ENCODE data around the gene GULP1.
"Not testable (repeated sequence)": the region's sequence is repeated elsewhere in the genome, so short reads cannot be mapped to it uniquely, and the experiment has no call there.

GULP1 gene

DNA sequence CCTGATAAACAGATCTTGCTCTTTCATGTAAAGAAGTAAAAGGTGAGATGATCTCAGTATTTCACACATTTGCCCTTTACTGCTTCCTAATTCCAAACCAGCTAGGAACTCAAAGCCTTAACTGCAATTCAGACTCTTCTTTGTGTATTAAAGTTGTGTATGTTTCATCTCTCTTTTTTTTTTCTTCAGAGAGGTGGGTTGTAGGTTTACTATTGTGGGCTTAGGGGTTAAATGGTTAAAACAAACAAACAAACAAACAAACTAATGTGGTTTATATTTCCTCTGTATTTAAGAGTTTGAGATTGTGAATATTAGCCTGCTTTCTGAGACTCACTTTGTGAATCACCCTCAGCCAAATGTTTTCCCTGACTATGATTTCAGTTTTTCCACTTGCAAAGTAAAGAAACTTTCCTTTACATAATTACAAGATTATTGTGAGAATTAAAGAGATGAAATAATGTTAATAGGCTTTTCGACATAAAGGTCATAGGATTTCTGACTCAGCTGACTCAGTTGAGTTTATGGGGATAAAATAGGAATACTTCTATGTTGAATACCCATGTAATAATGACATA is 2.8 kb downstream of the GULP1 start:
- Histone ChIP-seq H3K9me3 (ENCODE audit: control insufficient read depth, low read length) (no peaks in the 10 kb centered on the region), H3K4me1 (ENCODE audit: control insufficient read depth, insufficient read depth, low read length) (peaks cover 12% of the 10 kb centered on the region), H3K36me3 (ENCODE audit: control insufficient read depth, insufficient read depth, low read length) (no peaks in the 10 kb centered on the region), H3K27me3 (ENCODE audit: control insufficient read depth, insufficient read depth, low read length) (no peaks in the 10 kb centered on the region), H3K4me3 (ENCODE audit: low read length) (peak overlapping the region; percentile 84), H3K9ac (ENCODE audit: low read length) (peak overlapping the region; percentile 98)

DNA sequence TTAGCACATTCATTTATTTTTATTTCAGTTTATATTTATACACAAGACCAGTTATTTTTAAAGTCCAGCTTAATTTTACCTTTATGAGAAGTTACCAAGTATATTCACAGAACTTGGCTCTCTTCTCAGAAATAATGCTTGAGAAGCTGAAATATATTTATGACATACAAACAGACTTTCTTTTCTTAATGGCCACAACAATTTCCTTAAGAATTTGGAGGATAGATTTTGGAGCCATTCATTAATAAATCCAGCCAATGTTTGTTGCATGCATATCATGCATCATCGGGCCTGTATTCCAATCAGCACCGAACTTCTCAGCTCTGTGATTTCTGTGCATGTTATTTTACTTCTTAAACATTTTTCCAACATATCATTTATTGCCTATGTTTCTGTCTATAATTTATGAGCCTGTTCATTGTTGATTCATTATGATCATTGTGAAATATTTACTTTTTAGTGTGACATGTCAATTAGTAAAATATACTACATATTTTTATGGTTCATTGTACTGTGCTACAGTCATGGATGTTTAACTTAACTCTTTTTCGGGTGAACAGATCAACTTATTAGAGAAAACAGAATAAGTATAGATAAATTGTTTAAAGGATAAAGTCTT is 3.5 kb downstream of the GULP1 start:
- no peaks in the 10 kb centered on the region for H3K9me3 ChIP-seq (ENCODE audit: control insufficient read depth, low read length)
- no peak overlapping the region for H3K4me3 ChIP-seq (ENCODE audit: low read length)
- peak overlapping the region; percentile 98 for H3K9ac ChIP-seq (ENCODE audit: low read length)
- no peaks in the 10 kb centered on the region for H3K36me3 ChIP-seq (ENCODE audit: control insufficient read depth, insufficient read depth, low read length)
- no peaks in the 10 kb centered on the region for H3K27me3 ChIP-seq (ENCODE audit: control insufficient read depth, insufficient read depth, low read length)
- peaks cover 12% of the 10 kb centered on the region for H3K4me1 ChIP-seq (ENCODE audit: control insufficient read depth, insufficient read depth, low read length)

DNA sequence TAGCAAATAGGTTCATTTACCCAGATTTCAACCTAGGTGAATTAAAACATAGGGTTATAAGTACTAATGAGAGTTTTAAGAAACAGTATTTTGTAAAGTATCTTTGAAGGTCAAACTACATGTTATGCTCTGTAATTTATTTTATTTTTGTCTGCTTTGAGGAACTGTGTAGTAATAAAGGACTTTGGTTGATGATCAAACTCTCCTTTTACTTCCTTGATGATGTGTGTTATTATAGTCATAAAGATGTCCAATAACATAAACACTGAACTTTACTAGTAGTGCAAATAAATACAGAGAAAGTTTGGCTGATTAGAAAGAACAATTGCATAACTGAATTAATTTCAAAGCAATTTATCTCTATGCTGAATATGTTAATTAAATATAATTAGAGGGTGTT is 6.3 kb downstream of the GULP1 start:
- Histone ChIP-seq H3K9me3 (ENCODE audit: control insufficient read depth, low read length) (no peaks in the 10 kb centered on the region), H3K4me3 (ENCODE audit: low read length) (no peak overlapping the region), H3K36me3 (ENCODE audit: control insufficient read depth, insufficient read depth, low read length) (no peaks in the 10 kb centered on the region), H3K27me3 (ENCODE audit: control insufficient read depth, insufficient read depth, low read length) (no peaks in the 10 kb centered on the region), H3K4me1 (ENCODE audit: control insufficient read depth, insufficient read depth, low read length) (peaks cover 7% of the 10 kb centered on the region), H3K9ac (ENCODE audit: low read length) (no peak overlapping the region)

DNA sequence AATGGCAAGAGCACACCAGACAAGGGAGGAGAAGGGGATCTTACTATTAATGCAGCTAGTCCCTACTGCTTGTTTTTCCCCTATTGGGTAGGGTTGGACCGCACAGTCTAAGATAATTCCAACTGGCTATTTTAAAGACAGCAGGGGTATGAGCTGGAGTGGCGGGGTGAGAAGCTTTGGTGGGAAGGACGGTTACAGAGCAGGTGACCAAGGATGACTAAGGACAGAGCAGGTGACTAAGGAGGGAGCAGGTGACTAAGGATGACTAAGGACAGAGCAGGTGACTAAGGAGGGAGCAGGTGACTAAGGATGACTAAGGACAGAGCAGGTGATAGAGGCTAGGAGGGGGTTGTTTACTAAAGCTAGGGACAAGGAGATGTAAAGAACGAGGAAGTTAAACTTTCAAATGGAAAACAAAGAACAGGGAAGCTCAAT is 7.3 kb downstream of the GULP1 start:
- H3K36me3 ChIP-seq (ENCODE audit: control insufficient read depth, insufficient read depth, low read length); H3K27me3 ChIP-seq (ENCODE audit: control insufficient read depth, insufficient read depth, low read length); H3K9ac ChIP-seq (ENCODE audit: low read length); H3K9me3 ChIP-seq (ENCODE audit: control insufficient read depth, low read length); H3K4me1 ChIP-seq (ENCODE audit: control insufficient read depth, insufficient read depth, low read length); H3K4me3 ChIP-seq (ENCODE audit: low read length): not testable (repeated sequence)

DNA sequence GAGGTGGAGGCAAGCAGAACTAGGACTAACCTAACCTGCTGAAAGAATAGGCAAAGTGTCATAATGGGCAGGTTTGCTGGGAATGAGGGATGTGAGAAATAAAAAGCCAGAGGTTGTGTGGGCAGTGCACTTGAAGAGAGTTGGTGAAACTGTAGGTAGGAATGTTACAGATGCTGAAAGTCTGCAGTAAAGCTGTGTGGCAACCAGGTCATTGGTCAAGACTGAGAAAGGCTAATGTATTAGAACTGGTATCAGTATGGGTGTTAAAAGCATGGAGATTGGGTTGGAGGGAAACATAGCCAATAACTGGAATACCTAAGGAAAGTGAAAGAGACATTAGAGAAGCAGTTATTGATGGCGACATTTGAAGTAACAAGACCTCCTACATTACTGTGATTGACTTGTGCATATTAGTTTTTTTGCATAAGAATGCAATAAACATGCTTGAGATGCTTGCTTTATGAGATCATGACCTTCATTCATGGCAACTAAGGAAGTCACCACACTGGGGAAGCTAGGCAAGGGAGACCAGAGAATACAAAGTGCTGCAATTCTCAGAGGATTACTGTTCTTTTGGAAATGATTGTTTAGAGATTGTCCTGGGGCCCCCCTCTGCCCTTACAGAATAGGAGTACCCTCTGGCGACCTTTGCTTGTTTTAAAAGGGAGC is 11.8 kb downstream of the GULP1 start:
- no peak overlapping the region for H3K4me3 ChIP-seq (ENCODE audit: low read length)
- no peaks in the 10 kb centered on the region for H3K27me3 ChIP-seq (ENCODE audit: control insufficient read depth, insufficient read depth, low read length)
- no peak overlapping the region for H3K9ac ChIP-seq (ENCODE audit: low read length)

DNA sequence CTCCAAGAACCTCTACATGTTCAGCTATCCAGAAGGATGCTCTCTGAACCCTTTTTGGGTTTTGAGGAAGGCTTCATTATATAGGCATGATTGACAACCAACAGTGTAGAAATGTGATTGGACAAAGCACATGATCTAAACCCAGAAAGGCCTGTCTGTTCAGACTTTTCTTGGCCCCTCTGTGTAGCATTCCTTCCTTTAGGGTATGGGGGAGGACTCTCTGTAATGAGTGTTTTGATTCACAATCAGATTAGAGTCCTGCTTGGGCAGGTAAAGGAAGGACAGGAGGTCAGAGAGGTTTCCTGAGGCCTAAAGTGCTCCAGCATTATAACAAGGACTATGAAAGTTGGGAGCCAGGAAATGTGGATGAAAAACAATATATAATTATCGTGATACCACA is 13.6 kb downstream of the GULP1 start:
- no peaks in the 10 kb centered on the region for H3K4me1 ChIP-seq (ENCODE audit: control insufficient read depth, insufficient read depth, low read length)
- H3K9ac ChIP-seq (ENCODE audit: low read length): no peak overlapping the region
- H3K4me3 ChIP-seq (ENCODE audit: low read length): no peak overlapping the region
- H3K27me3 ChIP-seq (ENCODE audit: control insufficient read depth, insufficient read depth, low read length): no peaks in the 10 kb centered on the region
- no peaks in the 10 kb centered on the region for H3K36me3 ChIP-seq (ENCODE audit: control insufficient read depth, insufficient read depth, low read length)
- H3K9me3 ChIP-seq (ENCODE audit: control insufficient read depth, low read length): no peaks in the 10 kb centered on the region

More for the DNA sequence above, 11.8 kb downstream of the GULP1 start:
- H3K4me1 ChIP-seq (ENCODE audit: control insufficient read depth, insufficient read depth, low read length): peaks cover 7% of the 10 kb centered on the region
- H3K9me3 ChIP-seq (ENCODE audit: control insufficient read depth, low read length): no peaks in the 10 kb centered on the region
- H3K36me3 ChIP-seq (ENCODE audit: control insufficient read depth, insufficient read depth, low read length): no peaks in the 10 kb centered on the region

DNA sequence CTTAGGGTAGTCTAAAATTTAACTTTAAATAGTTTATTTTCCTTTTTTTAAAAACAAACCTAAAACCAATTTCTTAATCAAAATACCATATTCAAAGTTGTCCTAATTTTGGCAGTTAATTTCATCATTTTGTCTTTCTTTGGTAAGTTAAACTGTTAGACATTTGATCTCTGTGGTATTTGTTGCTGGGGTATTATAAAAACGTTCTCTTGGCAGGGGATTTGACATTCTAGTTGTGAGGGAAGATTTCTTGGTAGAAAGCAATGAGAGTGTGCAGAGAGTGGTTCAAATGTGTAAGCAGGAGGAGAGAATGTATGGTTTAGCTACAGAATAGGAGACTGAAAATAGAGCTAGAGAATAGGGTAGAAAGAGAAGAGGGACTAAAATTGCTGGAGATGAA is 14.6 kb downstream of the GULP1 start:
- no peaks in the 10 kb centered on the region for H3K9me3 ChIP-seq (ENCODE audit: control insufficient read depth, low read length)
- no peaks in the 10 kb centered on the region for H3K36me3 ChIP-seq (ENCODE audit: control insufficient read depth, insufficient read depth, low read length)
- H3K27me3 ChIP-seq (ENCODE audit: control insufficient read depth, insufficient read depth, low read length): no peaks in the 10 kb centered on the region
- no peaks in the 10 kb centered on the region for H3K4me1 ChIP-seq (ENCODE audit: control insufficient read depth, insufficient read depth, low read length)
- H3K4me3 ChIP-seq (ENCODE audit: low read length): no peak overlapping the region
- no peak overlapping the region for H3K9ac ChIP-seq (ENCODE audit: low read length)

DNA sequence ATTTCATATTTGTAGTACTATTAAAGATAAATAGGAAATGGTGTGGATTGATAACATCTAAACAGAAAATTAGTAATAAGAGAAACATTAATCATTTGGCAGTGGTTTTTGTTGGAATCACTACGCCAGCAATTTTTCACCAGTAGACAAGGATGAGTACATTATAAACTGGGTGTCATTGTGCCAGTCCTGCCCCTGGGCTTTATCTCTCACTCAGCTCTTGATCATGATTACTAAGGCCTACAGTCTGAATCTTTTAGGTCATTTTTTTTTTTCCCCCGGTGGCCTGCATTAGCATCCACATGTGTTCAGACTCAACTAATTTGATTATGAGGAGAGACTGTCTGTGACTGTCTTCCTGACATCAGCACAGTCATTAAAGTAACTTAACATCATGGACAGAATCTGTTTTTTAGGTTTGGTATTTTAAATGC is 16.2 kb downstream of the GULP1 start:
- no peak overlapping the region for H3K4me3 ChIP-seq (ENCODE audit: low read length)
- H3K4me1 ChIP-seq (ENCODE audit: control insufficient read depth, insufficient read depth, low read length): no peaks in the 10 kb centered on the region
- no peaks in the 10 kb centered on the region for H3K9me3 ChIP-seq (ENCODE audit: control insufficient read depth, low read length)
- no peaks in the 10 kb centered on the region for H3K36me3 ChIP-seq (ENCODE audit: control insufficient read depth, insufficient read depth, low read length)
- no peaks in the 10 kb centered on the region for H3K27me3 ChIP-seq (ENCODE audit: control insufficient read depth, insufficient read depth, low read length)
- no peak overlapping the region for H3K9ac ChIP-seq (ENCODE audit: low read length)

DNA sequence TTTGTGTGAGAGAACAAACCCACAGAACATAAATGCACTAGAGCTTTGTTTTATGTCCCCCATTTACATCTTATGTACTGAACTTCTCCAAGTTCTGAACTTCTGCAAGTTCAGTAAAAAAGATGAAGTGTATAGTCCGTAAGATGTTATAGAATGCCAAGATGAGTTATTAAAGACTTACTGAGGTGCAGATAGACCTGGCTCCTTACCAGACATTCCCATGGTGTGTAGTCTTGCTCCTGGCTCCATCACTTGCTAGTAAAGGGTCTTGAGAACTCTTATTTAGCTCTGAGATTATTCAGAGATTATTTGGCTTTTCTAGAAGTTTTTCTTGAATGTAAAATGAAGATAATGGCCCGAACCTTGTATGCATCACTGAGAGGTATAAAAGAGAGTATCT is 16.8 kb downstream of the GULP1 start:
- Histone ChIP-seq H3K4me1 (ENCODE audit: control insufficient read depth, insufficient read depth, low read length) (no peaks in the 10 kb centered on the region), H3K4me3 (ENCODE audit: low read length) (no peak overlapping the region), H3K9me3 (ENCODE audit: control insufficient read depth, low read length) (no peaks in the 10 kb centered on the region), H3K27me3 (ENCODE audit: control insufficient read depth, insufficient read depth, low read length) (no peaks in the 10 kb centered on the region), H3K9ac (ENCODE audit: low read length) (no peak overlapping the region), H3K36me3 (ENCODE audit: control insufficient read depth, insufficient read depth, low read length) (no peaks in the 10 kb centered on the region)

DNA sequence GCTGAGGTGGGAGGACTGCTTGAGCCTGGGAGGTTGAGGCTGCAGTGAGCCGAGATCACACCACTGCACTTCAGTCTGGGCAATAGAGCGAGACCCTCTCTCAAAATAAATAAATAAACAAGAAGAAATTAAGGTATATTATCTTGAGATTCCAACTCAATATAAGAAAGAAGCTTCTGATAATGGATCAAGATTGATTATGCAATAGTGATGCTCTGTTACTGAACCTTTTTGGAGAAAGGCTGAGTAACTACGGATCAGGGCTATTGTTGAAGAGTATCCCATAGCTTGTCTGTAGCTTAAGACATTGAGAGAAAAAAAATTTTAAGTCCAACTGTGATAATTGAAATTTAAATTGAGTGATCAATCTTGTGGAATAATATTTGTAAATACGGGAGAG is 17.7 kb downstream of the GULP1 start:
- H3K9me3 ChIP-seq (ENCODE audit: control insufficient read depth, low read length): no peaks in the 10 kb centered on the region
- H3K4me3 ChIP-seq (ENCODE audit: low read length): no peak overlapping the region
- H3K4me1 ChIP-seq (ENCODE audit: control insufficient read depth, insufficient read depth, low read length): no peaks in the 10 kb centered on the region
- no peaks in the 10 kb centered on the region for H3K27me3 ChIP-seq (ENCODE audit: control insufficient read depth, insufficient read depth, low read length)
- H3K36me3 ChIP-seq (ENCODE audit: control insufficient read depth, insufficient read depth, low read length): no peaks in the 10 kb centered on the region
- H3K9ac ChIP-seq (ENCODE audit: low read length): no peak overlapping the region

DNA sequence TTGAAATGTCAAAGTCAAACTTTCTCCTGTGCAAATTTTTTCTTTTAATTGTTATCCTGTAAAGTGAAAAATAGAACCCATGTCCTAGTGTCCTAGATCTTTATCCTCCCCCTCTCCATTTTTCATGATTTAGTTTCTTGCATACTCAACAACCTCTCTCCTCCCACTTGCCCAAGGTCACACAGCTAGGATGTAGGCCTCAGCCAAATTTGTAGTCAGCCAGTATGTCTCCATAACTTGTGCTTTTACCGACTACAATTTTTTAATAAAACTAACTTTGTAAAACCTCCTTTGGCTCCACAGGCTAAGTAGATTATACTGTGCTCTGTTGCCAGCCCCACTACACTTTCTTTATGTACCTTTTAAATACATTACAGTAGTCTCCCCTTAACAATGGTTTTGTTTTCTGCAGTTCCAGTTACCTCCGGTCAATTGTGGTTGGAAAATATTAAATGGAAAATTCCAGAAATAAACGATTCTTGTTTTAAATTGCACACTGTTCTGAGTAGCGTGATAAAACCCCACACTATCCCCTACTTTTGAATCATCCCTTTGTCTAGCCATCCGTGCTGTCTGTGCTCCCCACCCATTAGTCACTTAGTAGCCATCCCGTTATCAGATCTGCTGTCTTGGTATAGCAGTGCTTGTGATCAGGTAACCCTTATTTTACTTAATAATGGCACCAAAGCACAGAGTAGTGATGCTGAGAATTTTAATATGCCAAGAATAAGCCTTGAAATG is 22.8 kb downstream of the GULP1 start:
- H3K36me3 ChIP-seq (ENCODE audit: control insufficient read depth, insufficient read depth, low read length): no peaks in the 10 kb centered on the region
- H3K9ac ChIP-seq (ENCODE audit: low read length): no peak overlapping the region
- no peak overlapping the region for H3K4me3 ChIP-seq (ENCODE audit: low read length)
- H3K27me3 ChIP-seq (ENCODE audit: control insufficient read depth, insufficient read depth, low read length): no peaks in the 10 kb centered on the region
- H3K9me3 ChIP-seq (ENCODE audit: control insufficient read depth, low read length): no peaks in the 10 kb centered on the region
- no peaks in the 10 kb centered on the region for H3K4me1 ChIP-seq (ENCODE audit: control insufficient read depth, insufficient read depth, low read length)

DNA sequence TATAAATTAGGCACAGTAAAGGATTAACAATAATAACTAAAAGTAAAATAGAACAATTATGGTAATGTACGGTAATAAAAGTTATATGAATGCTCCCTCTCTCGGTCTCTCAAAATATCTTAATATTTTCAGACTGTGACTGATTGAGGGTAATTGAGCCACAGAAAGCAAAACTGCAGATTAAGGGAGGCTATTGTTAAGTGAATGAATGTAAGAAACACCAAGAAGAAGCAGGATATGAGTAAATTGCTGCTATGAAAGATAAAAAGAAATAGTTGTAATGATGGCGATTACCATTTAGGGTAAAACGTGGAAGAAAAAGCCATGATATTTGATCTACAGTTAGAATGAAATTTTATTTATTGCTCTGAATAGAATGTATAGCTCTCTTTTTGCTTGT is 24.1 kb downstream of the GULP1 start:
- H3K4me1 ChIP-seq (ENCODE audit: control insufficient read depth, insufficient read depth, low read length): no peaks in the 10 kb centered on the region
- no peak overlapping the region for H3K9ac ChIP-seq (ENCODE audit: low read length)
- no peak overlapping the region for H3K4me3 ChIP-seq (ENCODE audit: low read length)
- no peaks in the 10 kb centered on the region for H3K9me3 ChIP-seq (ENCODE audit: control insufficient read depth, low read length)
- no peaks in the 10 kb centered on the region for H3K27me3 ChIP-seq (ENCODE audit: control insufficient read depth, insufficient read depth, low read length)
- H3K36me3 ChIP-seq (ENCODE audit: control insufficient read depth, insufficient read depth, low read length): no peaks in the 10 kb centered on the region

All from mucosa of stomach (tissue), 1 donor.